Mesodermal cell (in vitro differentiated cells): Measurements from ENCODE around the gene RTP1.

Experiments used
- H3K27ac ChIP-seq: 2 replicates; pipeline ENCODE4 v1.7.0; 2013; ENCODE audit warnings: mild to moderate bottlenecking, low read depth, low read length, moderate library complexity; ENCODE audit not compliant: severe bottlenecking
- H3K36me3 ChIP-seq: 2 replicates; pipeline ENCODE4 v1.7.1; 2013; ENCODE audit warnings: mild to moderate bottlenecking, low read length, moderate library complexity; ENCODE audit not compliant: control insufficient read depth, insufficient read depth
- H3K4me1 ChIP-seq: one replicate; pipeline ENCODE4 v1.7.1; 2013; ENCODE audit warnings: mild to moderate bottlenecking, low read length; ENCODE audit not compliant: insufficient read depth, control insufficient read depth, poor library complexity, severe bottlenecking
- H3K4me3 ChIP-seq: 2 replicates; pipeline ENCODE4 v1.7.0; 2013; ENCODE audit warnings: low read length, control low read depth, mild to moderate bottlenecking; ENCODE audit not compliant: insufficient read depth, poor library complexity, severe bottlenecking; ENCODE audit errors: extremely low read depth
- H3K9me3 ChIP-seq: 2 replicates; pipeline ENCODE4 v1.7.1; 2013; ENCODE audit warnings: mild to moderate bottlenecking, low read length, moderate library complexity; ENCODE audit not compliant: control insufficient read depth
- WGBS, 2 experiments: methylation state at CpG; one replicate each; pipeline ENCODE4 v1.1.5; 2013; ENCODE audit warnings: missing lambda C conversion rate in 2 of 2; ENCODE audit not compliant: insufficient coverage in 2 of 2; 5-methylcytosine and 5-hydroxymethylcytosine counted together

The RTP1 gene

DNA sequence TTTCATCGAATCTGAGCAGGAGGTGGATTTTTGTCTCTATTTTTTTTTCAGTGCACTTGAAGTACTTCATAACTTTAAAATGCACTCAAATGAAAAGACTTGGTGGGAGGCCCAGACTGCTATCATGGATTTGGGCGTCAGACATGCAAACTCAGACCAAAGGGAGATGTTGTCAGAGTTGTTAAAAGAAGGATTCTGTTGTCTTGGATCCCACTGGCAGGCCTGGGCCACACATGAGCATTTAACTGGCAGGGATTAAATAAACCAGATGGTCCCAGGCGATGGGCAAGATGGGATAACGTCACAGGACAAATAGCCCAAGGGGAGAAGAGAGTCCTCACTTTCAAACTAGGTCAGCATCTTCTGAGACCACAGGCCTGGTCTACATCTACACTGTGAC, 15.4 kb downstream of the RTP1 start:
- whole genome bisulfite sequencing, 2 experiments: 83 to 100% methylated on average over 3 of the region's 4 CpGs
- no peak overlapping the region for H3K4me3 ChIP-seq
- H3K9me3 ChIP-seq: peaks cover 8% of the 10 kb centered on the region
- no peak overlapping the region for H3K27ac ChIP-seq
- no peaks in the 10 kb centered on the region for H3K36me3 ChIP-seq
- peaks cover 14% of the 10 kb centered on the region for H3K4me1 ChIP-seq

DNA sequence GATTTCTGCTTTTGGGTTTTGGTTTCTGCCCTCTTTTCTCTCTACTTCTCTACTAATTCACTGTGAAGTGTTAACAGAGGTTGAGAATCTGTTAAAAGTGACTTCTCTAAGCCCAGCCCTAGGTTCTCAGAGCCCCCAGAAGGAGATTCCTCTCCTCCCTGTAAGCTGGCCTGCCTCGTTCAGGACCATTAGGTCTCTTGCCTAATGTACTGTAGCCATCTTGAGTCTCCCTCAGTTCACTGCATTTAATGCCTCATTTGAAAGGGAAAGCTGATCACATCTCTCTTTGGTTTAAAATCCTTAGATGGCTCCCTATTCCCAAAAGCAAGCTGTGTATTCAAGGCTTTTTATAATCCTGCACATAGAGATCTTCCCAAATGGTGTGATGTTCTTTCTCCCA, 16.3 kb downstream of the RTP1 start:
- no peak overlapping the region for H3K27ac ChIP-seq
- H3K36me3 ChIP-seq: no peaks in the 10 kb centered on the region
- H3K4me3 ChIP-seq: no peak overlapping the region
- peaks cover 14% of the 10 kb centered on the region for H3K4me1 ChIP-seq
- WGBS, 2 experiments: 82% methylated on average over 1 of the region's 1 CpG; no CpG with 5 or more reads in 1 of the 2 experiments
- H3K9me3 ChIP-seq: peaks cover under 1% of the 10 kb centered on the region

DNA sequence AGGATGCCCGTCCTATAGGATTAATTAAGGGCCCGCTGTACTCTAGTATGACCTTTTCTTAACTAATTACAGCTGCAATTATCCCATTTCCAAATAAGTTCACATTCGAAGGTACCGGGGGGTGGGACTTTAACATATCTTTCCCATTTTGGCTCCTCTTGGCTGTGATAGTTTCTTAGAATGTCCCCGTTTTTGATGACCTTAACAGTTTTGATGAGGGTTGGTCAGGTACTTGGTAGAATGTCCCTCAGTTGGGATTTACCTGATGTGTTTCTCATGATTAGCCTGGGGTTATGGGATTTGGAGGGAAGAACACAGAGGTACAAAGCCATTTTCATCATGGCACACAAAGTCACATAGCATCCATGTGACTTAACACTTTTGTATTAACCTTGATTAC, 18.2 kb downstream of the RTP1 start:
- Histone ChIP-seq H3K36me3 (no peaks in the 10 kb centered on the region), H3K4me3 (no peak overlapping the region), H3K4me1 (peaks cover 10% of the 10 kb centered on the region), H3K9me3 (no peaks in the 10 kb centered on the region), H3K27ac (no peak overlapping the region)
- WGBS, 2 experiments: 100% methylated on average over 2 to 4 of the region's 5 CpGs

DNA sequence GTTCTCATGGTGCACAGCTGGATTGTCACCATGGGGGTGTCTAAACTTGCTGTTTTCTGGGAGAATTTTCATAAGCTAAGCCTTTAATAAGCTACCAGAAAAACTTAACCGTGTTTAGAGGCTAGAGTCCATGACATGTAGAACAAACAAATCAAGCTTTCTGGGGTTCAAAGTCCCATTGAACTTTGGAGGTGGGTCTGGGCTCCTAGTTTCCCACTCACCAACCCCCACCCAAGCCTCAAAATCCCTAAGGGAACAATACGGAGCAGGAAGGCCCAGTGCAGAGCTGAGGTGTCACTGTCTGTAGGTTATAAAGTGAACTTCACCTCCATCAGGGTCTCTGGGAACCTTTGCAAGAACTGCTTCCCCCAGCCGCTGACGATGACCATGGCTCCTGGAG, 25.5 kb downstream of the RTP1 start:
- 71 to 83% methylated on average over 1 to 2 of the region's 4 CpGs for WGBS, 2 experiments
- H3K27ac ChIP-seq: no peak overlapping the region
- H3K36me3 ChIP-seq: no peaks in the 10 kb centered on the region
- no peaks in the 10 kb centered on the region for H3K9me3 ChIP-seq
- H3K4me3 ChIP-seq: no peak overlapping the region
- H3K4me1 ChIP-seq: peaks cover 5% of the 10 kb centered on the region

DNA sequence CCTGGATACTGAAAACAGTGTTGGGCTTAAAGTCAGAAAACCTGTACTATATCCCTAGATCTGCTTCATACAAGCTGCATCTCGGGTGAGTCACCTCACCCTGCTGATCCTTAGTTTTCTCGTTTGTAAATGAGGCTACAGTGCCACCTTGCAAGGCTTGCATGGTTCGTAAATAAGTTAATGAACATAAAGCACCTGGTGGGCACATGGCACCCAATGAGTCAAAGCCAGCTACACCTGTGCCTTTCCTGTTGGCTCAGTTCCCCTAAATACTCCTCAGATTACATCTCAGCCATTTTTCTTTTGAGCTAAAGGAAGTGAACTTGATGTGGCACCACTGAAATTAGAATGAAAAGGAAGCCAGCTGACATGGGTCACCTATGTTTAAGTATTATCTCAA, 26.5 kb downstream of the RTP1 start:
- H3K9me3 ChIP-seq: no peaks in the 10 kb centered on the region
- no peaks in the 10 kb centered on the region for H3K36me3 ChIP-seq
- peaks cover 5% of the 10 kb centered on the region for H3K4me1 ChIP-seq
- 84 to 88% methylated on average over 3 of the region's 3 CpGs for WGBS, 2 experiments
- H3K27ac ChIP-seq: no peak overlapping the region
- H3K4me3 ChIP-seq: no peak overlapping the region

DNA sequence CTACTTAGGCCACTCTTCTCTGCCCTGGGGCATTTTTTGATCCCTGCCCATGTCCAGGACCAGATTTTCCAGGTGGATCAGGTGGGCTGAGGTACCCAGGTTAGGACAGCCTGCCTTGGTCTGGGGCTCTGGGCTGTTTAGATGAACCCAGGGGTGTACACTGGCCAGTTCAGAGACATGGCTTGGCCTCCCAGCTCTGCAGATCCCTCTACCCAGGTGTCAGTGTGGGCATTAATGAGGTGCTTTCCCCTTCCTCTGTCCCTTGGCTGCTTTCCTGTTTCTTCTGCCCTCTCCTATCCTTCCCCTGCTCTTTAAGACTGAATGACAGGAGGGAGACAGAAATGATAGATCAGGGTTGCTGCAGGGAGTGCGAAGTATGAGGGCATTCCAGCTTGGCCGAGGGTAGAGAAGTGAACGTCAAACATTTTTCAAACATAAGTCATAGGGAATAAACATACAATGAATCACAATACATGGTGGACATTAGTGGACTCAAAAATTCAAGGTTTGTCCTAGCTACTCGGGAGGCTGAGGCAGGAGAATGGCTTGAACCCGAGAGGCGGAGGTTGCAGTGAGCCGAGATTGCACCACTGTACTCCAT, 30.5 kb downstream of the RTP1 start:
- no peaks in the 10 kb centered on the region for H3K36me3 ChIP-seq
- no peaks in the 10 kb centered on the region for H3K9me3 ChIP-seq
- H3K4me1 ChIP-seq: peaks cover 5% of the 10 kb centered on the region
- H3K4me3 ChIP-seq: no peak overlapping the region
- WGBS, 2 experiments: 86 to 92% methylated on average over 3 to 5 of the region's 7 CpGs
- no peak overlapping the region for H3K27ac ChIP-seq

DNA sequence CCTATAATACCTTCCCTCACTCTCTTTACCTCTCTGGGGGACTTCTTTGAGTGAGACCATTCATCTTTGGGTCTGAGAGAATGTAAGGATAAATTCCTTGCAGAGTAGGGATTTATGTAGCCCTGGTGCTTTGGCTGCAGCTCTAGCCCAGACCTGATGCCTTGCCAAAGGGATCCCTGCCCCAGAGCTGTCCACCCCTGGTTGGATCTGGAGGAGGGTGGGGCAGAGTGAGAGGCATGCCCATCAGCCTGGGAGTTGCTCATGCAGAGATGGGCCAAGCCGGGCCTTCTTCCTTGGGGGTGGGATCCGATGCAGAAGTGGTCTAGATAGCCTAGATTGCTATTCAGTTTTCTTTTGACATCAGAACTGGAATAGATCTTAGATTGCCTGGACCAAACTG, 31.5 kb downstream of the RTP1 start:
- H3K27ac ChIP-seq: no peak overlapping the region
- no peaks in the 10 kb centered on the region for H3K9me3 ChIP-seq
- H3K4me1 ChIP-seq: peaks cover 5% of the 10 kb centered on the region
- no peak overlapping the region for H3K4me3 ChIP-seq
- H3K36me3 ChIP-seq: no peaks in the 10 kb centered on the region
- WGBS, 2 experiments: 92 to 100% methylated on average over 2 of the region's 2 CpGs

DNA sequence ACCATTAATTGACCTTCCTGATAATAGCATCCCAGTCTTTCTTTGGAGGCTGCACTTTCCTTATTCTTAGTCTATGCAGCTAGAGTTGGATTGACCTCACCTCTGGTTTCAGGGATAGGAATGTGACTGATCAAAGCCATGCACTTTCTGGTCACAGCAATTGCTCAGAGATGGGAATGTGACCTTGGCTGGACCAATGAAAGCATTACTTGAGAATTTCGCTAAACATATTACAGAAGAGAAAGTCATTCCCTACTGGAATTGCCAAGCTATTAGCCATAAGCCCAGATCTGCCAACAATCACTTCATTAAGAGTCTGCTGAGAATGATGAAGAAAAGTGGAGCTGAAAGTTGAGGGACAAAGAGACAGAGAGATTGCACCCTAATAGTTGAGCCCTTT, 32.7 kb downstream of the RTP1 start:
- H3K9me3 ChIP-seq: no peaks in the 10 kb centered on the region
- H3K27ac ChIP-seq: no peak overlapping the region
- peaks cover 5% of the 10 kb centered on the region for H3K4me1 ChIP-seq
- no peaks in the 10 kb centered on the region for H3K36me3 ChIP-seq
- no peak overlapping the region for H3K4me3 ChIP-seq
- WGBS, 2 experiments: 100% methylated on average over 1 of the region's 1 CpG

DNA sequence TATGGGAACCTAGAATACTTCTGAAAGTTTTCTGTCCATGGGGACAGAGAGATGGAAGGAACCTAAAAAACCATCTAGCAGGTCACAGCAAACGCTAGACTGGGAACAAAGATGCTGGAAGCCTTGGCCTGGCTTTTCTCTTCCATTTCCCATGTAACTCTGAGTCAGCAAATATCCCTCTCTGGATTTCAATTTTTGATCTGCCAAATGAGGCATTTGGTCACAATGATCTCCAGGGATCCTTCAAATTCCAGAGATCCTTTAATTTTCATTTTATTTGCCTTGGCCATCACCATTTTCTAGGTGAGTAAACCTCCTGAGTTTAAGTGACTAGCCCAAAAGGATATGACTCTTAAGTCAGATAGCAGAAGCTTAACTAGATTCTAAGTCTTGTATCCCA, 39.7 kb downstream of the RTP1 start:
- H3K27ac ChIP-seq: no peak overlapping the region
- peaks cover 3% of the 10 kb centered on the region for H3K4me1 ChIP-seq
- peaks cover 48% of the 10 kb centered on the region for H3K36me3 ChIP-seq
- H3K9me3 ChIP-seq: peaks cover 10% of the 10 kb centered on the region
- 100% methylated on average over 1 of the region's 1 CpG for WGBS, 2 experiments
- H3K4me3 ChIP-seq: no peak overlapping the region

DNA sequence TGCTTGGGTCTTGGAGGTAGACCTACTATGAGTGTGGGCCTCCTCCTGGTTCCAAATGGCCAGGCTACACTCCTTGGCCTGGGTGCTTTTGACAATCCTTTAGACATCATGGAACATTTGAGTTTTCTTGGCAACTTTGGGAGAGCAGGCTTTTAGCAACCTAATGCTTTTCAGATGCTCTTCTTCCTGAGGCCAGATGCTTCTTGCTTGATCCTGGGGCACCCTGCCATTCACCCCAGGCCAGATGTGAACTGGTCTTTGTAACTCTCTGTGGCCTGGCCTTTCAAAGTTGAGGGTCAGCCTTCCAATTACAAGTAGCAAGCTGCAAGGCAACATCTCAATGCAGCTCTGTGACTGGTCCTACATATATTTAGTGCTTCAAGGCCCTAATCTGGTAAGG, 40.5 kb downstream of the RTP1 start:
- no peak overlapping the region for H3K27ac ChIP-seq

DNA sequence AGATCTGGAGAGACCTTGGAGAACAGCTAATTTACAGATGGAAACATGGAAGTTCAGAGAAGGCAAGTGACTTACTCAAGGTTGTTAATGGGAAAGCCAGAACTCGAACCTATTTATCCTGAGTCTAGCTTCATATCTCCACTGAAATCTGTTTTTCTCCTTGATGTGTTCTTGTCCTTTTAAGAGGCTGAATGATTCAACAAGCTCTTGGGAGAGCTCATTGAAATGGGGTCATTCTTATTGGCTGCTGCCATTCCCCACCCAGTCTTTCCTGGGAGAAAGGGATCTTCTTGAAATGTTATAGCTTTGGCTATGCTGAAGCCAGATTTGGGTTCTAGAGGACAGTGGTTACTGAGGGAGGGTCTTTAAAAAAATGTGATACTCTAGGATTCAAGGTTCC, 41.0 kb downstream of the RTP1 start:
- Histone ChIP-seq H3K27ac (no peak overlapping the region), H3K4me3 (no peak overlapping the region), H3K9me3 (peaks cover 10% of the 10 kb centered on the region), H3K36me3 (peaks cover 52% of the 10 kb centered on the region), H3K4me1 (peaks cover 12% of the 10 kb centered on the region)
- WGBS, 2 experiments: 86 to 100% methylated on average over 1 of the region's 1 CpG

More for the DNA sequence above, 40.5 kb downstream of the RTP1 start:
- H3K4me1 ChIP-seq: peaks cover 9% of the 10 kb centered on the region
- H3K36me3 ChIP-seq: peaks cover 51% of the 10 kb centered on the region
- peaks cover 10% of the 10 kb centered on the region for H3K9me3 ChIP-seq
- no peak overlapping the region for H3K4me3 ChIP-seq
